Islet precursor cell (in vitro differentiated cells): ENCODE measurements around the gene SH3BGRL3.

Experiments used
- DNase-seq: peaks from one replicate; pipeline ENCODE4 v3.0.0-alpha.2; 2018

The SH3BGRL3 gene

DNA sequence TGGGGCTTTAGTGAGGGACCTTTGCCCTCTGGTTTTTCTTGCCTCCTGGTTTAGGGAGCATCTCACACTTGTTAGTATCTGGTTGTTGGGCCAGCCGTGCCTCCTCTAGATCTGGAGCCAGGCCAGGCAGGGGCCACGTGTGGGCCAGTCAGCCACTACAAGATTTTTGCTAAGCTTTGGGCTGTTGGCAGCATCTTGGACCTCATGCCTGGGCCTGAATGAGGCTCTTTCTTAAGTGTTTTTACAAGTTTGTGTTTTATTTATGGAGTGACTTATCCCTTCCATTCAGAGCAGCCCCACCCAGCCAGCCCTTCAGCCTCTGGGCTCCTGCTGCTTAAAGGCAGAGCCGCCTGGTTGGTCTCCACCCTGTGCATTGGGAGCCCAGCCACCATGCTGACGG lies 1.6 kb upstream of the SH3BGRL3 start:
- DNase-seq, result no peak

DNA sequence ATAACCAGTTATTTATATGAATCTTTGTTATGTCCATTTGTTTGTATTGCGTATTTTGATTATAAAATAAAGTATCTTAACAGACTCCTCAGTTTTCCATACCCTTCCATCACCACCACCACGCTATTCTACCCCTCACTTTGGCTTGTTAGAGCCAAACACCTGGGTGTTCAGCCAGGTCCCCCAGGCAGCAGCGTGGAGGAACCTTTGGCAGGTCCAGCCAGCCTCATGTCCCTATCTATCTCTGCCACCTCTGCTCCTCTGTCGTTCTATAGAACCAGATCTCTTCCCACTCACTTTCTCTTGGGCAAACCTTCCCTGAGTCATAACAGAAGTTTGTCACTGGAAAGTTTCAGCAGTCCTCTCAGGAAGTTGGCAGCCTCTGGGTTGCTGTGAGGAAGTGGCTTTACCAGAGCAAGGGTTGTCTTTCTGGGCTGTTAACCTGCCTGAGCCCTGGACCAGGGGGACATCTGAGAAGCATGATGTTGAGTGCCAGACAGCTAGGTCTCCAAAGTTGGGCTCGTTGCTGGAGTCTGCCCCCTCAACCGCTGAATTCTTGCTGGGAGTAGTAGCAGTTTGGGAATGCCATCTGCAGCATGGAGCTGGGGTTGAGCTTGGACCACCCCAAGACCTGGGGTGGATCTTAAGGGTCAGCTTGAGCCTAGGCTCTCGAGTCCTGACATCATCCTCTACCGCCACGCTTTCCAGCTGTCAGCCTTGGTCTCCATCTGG lies 996 bp upstream of the SH3BGRL3 start:
- peak; percentile 54 for DNase-seq

DNA sequence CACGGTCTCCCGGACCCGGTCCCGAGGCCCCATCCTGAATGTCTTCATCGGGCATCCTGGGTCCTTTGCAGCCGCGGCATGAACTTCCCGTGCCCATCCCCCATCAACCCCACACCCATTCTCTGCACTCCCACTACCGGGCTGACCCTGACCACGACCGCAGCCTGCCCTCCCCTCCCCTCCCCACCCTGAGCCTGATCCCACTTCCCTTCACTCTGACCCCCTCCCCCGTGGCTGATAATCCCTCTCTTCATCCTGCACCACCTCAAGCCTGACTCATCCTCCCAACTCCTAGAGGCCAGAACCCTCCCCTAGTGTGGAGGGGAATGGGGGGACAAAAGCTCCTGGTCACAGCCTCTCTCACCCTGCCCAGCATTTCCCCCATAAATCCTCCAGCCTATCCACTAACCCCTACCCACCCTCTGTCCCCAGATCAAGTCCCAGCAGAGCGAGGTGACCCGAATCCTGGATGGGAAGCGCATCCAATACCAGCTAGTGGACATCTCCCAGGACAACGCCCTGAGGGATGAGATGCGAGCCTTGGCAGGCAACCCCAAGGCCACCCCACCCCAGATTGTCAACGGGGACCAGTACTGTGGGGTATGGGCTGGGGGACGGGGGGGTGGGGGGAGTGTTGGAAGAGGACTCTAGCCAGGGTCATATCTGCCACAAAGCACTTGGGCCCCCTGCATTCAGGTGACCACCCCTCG lies 602 bp downstream of the SH3BGRL3 start:
- DNase-seq, result peak; percentile 76

- no peak for DNase-seq
Measured at GRCh38 chr1:26281091-26281958, 1.4 kb downstream of the SH3BGRL3 start.

DNA sequence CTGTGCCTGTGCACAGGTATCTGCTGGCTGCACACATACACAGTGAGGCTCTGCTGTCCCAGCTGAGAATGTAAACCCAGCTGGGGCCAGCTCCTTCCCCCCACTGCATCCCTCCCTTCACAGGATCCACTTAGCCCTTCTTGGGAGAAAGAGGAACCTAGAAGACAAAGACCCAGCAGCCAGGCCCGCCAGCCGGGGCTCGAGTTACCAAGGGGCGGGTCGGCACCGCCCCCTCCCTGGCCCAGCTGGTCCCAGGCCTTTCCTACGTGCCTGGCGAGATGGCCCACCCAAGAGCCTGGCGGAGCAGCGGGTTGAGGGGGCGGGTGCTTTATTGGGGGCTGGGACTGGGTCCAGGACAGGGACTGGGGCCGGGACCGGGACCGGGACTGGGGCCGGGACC lies 2.1 kb downstream of the SH3BGRL3 start:
- DNase-seq, result peak; percentile 82

DNA sequence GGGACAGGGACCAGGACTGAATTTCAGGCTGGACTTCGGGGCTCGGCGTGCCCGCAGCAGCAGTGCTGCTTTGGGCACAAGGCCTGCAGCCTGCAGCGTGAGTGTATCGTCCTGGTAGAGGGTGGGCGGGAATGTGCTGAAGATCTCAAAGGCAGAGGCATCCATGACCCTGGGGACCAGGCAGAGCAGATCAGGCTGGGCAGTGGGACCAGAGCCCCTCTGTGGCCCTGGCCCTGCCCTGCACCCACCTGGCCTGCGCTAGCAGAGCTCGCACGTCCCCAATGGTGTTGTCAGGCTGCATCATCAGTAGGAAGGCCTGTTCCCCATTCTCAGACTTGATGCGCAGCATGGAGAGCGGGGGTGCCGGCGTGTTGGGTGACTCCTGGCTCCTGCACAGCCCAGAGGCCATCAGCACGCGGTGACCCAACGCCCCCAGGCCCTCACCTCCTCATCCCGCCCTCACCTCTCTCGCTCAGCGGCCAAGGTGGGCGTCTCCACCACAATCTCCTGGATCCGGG lies 2.6 kb downstream of the SH3BGRL3 start:
- peak; percentile 51 for DNase-seq

DNA sequence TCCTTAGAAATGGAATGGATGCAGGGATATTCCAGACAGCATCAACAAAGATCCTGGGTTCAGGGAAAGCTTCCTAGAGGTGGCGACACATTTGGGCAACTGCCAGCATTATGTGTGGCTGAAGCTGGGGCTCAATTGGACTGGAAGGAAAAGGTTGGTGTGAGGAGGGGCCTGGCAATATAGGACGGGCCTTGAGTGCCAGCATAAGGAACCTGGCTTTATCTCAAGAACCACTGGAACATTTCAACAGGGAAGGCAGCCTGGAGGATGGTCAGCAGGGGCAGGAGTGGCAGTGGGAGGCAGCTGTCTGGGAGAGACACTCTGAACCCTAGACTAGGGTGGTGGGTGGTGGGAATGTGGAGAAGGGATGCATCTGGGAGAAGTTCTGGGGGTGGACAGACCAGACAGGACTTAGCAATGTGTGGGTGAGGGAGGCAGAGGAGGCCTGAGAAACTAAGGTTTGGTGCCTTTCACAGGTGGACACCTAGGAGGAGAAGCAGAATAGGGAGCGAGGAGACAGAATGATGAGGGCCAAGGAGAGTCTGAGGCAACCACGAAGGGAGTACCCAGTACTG lies 3.5 kb downstream of the SH3BGRL3 start:
- DNase-seq, result no peak

- peak; percentile 56 for DNase-seq
Measured at GRCh38 chr1:26283871-26284596, 4.1 kb downstream of the SH3BGRL3 start.

GRCh38 chr1:26284597-26285347 lies 4.9 kb downstream of the SH3BGRL3 start:
- peak; percentile 91 for DNase-seq

- DNase-seq, result peak; percentile 89
Measured at GRCh38 chr1:26285366-26286063, 5.6 kb downstream of the SH3BGRL3 start.

GRCh38 chr1:26286064-26286416 lies 6.2 kb downstream of the SH3BGRL3 start:
- DNase-seq, result no peak

- DNase-seq, result peak; percentile 50
Measured at GRCh38 chr1:26287033-26287711, 7.3 kb downstream of the SH3BGRL3 start.

GRCh38 chr1:26287811-26288210 lies 7.9 kb downstream of the SH3BGRL3 start:
- no peak for DNase-seq

DNA sequence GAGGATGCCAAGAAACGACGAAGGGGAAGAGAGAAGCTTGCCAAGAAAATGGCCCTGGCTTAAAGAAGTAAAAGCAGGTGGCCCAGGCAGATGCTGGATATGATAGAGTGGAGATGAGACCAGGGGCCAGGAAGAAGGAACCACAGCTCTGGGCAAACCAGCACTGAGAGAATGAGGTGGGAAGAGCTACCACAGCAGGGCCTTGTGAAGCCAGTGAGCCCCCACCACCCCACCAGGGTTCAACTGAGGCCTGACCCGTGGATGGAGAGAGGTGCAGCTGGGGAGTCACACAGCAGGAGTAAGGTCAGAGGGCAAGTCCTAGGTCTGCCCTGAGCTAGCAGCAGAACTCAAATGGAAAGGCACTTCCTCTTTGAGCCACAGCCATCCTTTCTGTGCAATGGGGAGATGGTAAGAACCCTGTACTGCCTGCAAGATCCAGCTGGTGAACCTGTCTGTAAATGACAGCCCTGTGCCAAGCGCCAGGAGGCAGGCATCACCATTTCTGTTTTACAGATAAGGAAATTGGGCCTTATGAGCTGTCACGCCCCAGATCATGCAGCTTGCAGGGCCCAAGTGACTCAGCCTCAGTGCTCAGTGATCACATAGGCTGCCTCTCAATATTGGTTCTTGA lies 8.5 kb downstream of the SH3BGRL3 start:
- no peak for DNase-seq

- DNase-seq, result no peak
Measured at GRCh38 chr1:26289158-26290059, 9.5 kb downstream of the SH3BGRL3 start.

DNA sequence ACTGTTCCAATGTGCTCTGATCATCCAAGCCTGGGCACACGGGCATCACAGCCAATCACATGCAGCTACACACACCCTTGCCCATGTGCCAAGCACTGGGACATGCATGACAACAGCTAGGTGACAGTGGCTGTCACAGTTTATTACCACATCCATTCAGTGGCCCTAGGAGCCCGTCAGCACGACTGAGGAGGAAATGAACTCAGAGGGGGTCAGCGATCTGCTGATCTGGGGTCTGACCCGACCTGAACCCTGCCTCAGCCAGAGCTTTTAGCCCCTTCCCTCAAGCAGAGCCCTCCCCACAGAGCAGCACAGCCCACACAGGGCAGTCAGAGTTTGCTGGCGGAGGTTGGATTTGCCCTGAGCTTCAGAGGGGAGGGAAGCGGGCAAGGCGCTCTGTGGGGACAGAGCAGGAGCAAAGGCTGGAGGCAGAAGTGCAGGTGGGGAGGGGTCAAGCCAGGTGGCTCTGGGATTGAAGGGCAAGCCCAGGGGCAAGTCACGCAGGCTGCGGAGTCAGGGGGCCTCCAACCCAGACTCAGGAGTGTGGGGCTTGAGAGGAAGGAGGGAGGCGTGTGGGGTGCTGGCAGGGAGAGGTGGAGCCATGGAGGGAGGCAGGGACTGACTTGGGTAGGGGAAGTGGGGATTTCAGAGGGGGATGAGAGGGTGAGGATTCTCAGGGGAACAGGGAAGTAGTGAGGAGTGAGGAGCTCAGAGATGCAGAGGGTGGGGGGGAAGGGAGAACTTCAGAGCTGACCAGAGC lies 10.4 kb downstream of the SH3BGRL3 start:
- peak; percentile 49 for DNase-seq

- peak; percentile 56 for DNase-seq
Measured at GRCh38 chr1:26290882-26291261, 11.0 kb downstream of the SH3BGRL3 start.

DNA sequence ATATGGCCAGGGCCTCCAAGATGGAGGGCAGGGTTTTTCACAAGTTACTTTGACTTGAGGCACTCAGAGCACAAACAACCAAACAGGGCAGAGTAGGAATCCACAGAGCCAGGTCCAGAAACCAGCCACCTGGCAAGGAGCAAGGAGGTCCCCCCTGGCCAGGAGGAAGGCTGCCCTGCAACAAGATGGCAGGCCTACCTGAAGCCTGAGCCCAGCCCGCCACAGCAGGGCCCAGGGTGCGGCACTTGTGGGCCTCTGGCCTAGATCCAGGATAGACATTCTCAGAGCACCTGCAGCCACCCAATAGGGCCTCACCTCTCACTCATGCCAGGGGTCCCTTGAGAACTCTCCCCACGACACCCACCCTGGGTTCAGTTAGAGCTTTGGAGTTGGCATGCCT lies 11.5 kb downstream of the SH3BGRL3 start:
- peak; percentile 38 for DNase-seq
